HepG2 (cell line): ENCODE data around the gene HTR3B. TPM values are rescaled to one million over a fixed set of nuclear protein-coding genes. Genes with fewer than 3 reads are reported as not detected.

Experiments
- FOXA1 ChIP-seq, 2 experiments: fragments of 450-650 bp in 1 of 2; sonication (generic) in 1 of 2; formaldehyde crosslinking in 1 of 2; IDR thresholded peaks; 2 replicates each; pipeline versions ENCODE4 v1.4.0 to v1.6.1; 2016 to 2020; ENCODE audit warnings: missing genetic modification reagents in 1 of 2
- FOXM1 ChIP-seq: sonication (generic); formaldehyde crosslinking; IDR thresholded peaks from 2 replicates; pipeline ENCODE4 v1.5.0; 2020; ENCODE audit warnings: missing genetic modification reagents
- KDM5A ChIP-seq: fragments of 200-600 bp; sonication (generic); IDR thresholded peaks from 2 replicates; pipeline ENCODE4 v1.7.0; 2018; ENCODE audit warnings: antibody characterized with exemption, mild to moderate bottlenecking, low read length, borderline replicate concordance
- KDM6A ChIP-seq: IDR thresholded peaks from 2 replicates; pipeline ENCODE4 v1.6.1; 2016; ENCODE audit warnings: low read depth
- NFKB2 ChIP-seq: sonication (generic); formaldehyde crosslinking; IDR thresholded peaks from 2 replicates; pipeline ENCODE4 v1.4.0; 2020; ENCODE audit warnings: missing genetic modification reagents, borderline replicate concordance
- NR2C2 ChIP-seq: sonication (generic); formaldehyde crosslinking; IDR thresholded peaks from 2 replicates; pipeline ENCODE4 v1.4.0; 2020; ENCODE audit warnings: missing genetic modification reagents, mild to moderate bottlenecking, moderate library complexity, borderline replicate concordance
- PHF21A ChIP-seq: sonication (generic); formaldehyde crosslinking; IDR thresholded peaks from 2 replicates; pipeline ENCODE4 v1.5.0; 2020; ENCODE audit warnings: mild to moderate bottlenecking, missing genetic modification reagents
- PITX1 ChIP-seq: sonication (generic); formaldehyde crosslinking; IDR thresholded peaks from 2 replicates; pipeline ENCODE4 v1.5.1; 2020; ENCODE audit warnings: mild to moderate bottlenecking, missing genetic modification reagents
- POLR2A ChIP-seq, 2 experiments: IDR thresholded peaks; 2 replicates each; pipeline ENCODE4 v1.6.1; 2011; ENCODE audit warnings: low read depth in 2 of 2, low read length in 2 of 2, mild to moderate bottlenecking in 1 of 2, moderate library complexity in 1 of 2; ENCODE audit not compliant: insufficient read depth in 1 of 2
- RBM22 ChIP-seq: fragments of 200-400 bp; formaldehyde crosslinking; optimal IDR thresholded peaks from 2 replicates; pipeline ENCODE3; 2017; ENCODE audit warnings: mild to moderate bottlenecking, low read length, moderate library complexity
- TCF12 ChIP-seq, 2 experiments: fragments of 450-650 bp in 1 of 2; sonication (generic) in 1 of 2; formaldehyde crosslinking in 1 of 2; IDR thresholded peaks; 2 replicates each; pipeline versions ENCODE4 v1.6.1 to v1.8.0; 2017 to 2022; ENCODE audit warnings: antibody characterized with exemption in 1 of 2, mild to moderate bottlenecking in 1 of 2, missing genetic modification reagents in 1 of 2, moderate library complexity in 1 of 2
- ZBTB38 ChIP-seq: sonication (generic); formaldehyde crosslinking; IDR thresholded peaks from 2 replicates; pipeline ENCODE4 v1.5.1; 2020; ENCODE audit warnings: mild to moderate bottlenecking, missing genetic modification reagents
- ZNF432 ChIP-seq: sonication (generic); formaldehyde crosslinking; IDR thresholded peaks from 2 replicates; pipeline ENCODE4 v1.5.0; 2020; ENCODE audit warnings: missing genetic modification reagents, mild to moderate bottlenecking, borderline replicate concordance
- polyA plus RNA-seq, 8 experiments: library from polyadenylated mRNA; depleted of rRNA in 3 of 8; stranded (reverse) in 7 of 8; unstranded in 1 of 8; fragments of >200 nt; fragmentation: Illumina TruSeq in 4 of 8; extraction: Trizol in 4 of 8; gene quantifications; 2 replicates each; pipeline versions ENCODE4 v1.2.1 to v1.2.3, GENCODE V29; 2011 to 2016; ENCODE audit warnings: low read depth in 4 of 8, missing spikeins in 1 of 8, mixed read lengths in 1 of 8; ENCODE audit not compliant: insufficient read depth in 1 of 8
- total RNA-seq, 5 experiments: library from RNA; depleted of rRNA; stranded (reverse); fragments of >200 nt; fragmentation: Illumina TruSeq; extraction: Trizol; gene quantifications; 2 replicates each; pipeline ENCODE4 v1.2.3, GENCODE V29; 2016; ENCODE audit warnings: low read depth in 1 of 5
- TF ChIP-seq, protein P1 (sequence below), 2 experiments: sonication (generic) in 1 of 2; formaldehyde crosslinking in 1 of 2; IDR thresholded peaks; 2 replicates each; pipeline versions ENCODE4 v1.4.0 to v1.6.1; 2018 to 2020; ENCODE audit warnings: missing genetic modification reagents in 2 of 2, borderline replicate concordance in 1 of 2, low read depth in 1 of 2, mild to moderate bottlenecking in 1 of 2, missing biosample characterization in 1 of 2
- TF ChIP-seq, protein P2 (sequence below): sonication (generic); formaldehyde crosslinking; IDR thresholded peaks from 2 replicates; pipeline ENCODE4 v1.4.0; 2020; ENCODE audit warnings: mild to moderate bottlenecking, missing genetic modification reagents, borderline replicate concordance
- TF ChIP-seq, protein P3 (sequence below): sonication (generic); formaldehyde crosslinking; IDR thresholded peaks from 2 replicates; pipeline ENCODE4 v1.4.0; 2020; ENCODE audit warnings: mild to moderate bottlenecking, low read depth, missing genetic modification reagents
- TF ChIP-seq, protein P4 (sequence below): IDR thresholded peaks from 2 replicates; pipeline ENCODE4 v1.6.1; 2016; ENCODE audit warnings: low read depth

The HTR3B gene
- total and polyA plus RNA-seq, 2 of the 13 experiments (the other 11 are each of a cell fraction or from before 2014, with no cell fraction given) = 0.09 to 1.7 TPM

DNA sequence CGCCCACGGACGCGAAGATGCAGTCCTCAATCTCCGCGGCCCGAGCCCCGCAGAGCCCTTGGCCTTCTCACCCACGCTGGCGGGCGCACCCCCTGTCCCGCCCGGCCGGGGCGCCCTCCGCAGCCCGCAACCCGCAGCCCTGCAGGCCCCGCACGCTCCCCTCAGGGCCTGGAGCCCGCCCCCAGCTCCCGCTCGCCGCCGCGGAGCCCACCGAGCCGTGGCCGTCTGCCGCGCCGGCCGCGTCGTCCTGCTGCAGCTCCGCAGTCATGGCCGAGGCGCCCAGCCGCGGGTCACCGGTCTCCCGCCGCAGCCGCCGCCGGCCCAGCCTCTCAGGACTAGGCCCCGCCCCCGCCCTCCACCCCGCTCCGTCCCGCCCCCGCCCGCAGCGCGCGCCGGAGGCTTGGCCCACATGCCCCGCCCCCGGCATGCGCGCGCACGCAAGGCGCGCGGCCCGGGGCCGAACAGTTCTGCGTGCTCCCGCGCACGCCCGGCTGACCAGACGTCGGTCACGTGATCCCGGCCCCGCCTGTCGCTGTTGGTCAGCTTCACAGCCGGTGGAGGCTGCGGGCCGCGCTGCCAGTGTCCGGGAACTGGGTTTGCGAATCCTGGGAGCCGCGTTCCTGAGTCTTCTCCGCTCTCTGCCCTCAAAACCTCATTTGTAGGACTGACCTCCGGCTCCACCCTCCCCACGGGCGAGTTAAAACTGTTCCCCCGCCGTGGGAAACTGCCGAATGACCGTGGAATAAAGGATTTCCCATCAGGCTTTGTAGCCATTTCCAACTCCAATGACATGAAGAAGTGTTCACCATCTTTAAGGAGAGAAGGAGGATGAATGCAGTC is 29.1 kb upstream of the HTR3B start, which contains the start of gene USP28 (continued):
- TF ChIP-seq PHF21A (CRISPR knock-in tag) (peak; percentile 72; the same call in 1 of the 2 replicates), ZBTB38 (0 out of 2 replicates have a peak, but pooled peaks have one; percentile 22), NR2C2 (CRISPR knock-in tag) (peak; percentile 51; the same call in 1 of the 2 replicates), RBM22 (peak; percentile 45), FOXM1 (CRISPR knock-in tag) (no peak), FOXA1 (IDR thresholded peaks at IDR 0.05) (no peak), FOXA1 (CRISPR knock-in tag; IDR thresholded peaks at IDR 0.05) (0 out of 2 replicates have a peak, but pooled peaks have one; percentile 12), KDM5A (peak; percentile 59; the same call in 1 of the 2 replicates), PITX1 (CRISPR knock-in tag) (peak; percentile 16; the same call in 1 of the 2 replicates), TCF12 (IDR thresholded peaks at IDR 0.05) (no peak), TCF12 (CRISPR knock-in tag; IDR thresholded peaks at IDR 0.05) (0 out of 2 replicates have a peak, but pooled peaks have one; percentile 74), KDM6A (CRISPR knock-in tag) (no peak), NFKB2 (CRISPR knock-in tag) (peak; percentile 51; the same call in 1 of the 2 replicates), ZNF432 (CRISPR knock-in tag) (no peak), POLR2A (IDR thresholded peaks at IDR 0.05; ENCODE audit: insufficient read depth in 1 of 2, low read depth in 2 of 2, low read length in 2 of 2) (peak; percentile 94 to 96)
- TF ChIP-seq, protein P1, sequence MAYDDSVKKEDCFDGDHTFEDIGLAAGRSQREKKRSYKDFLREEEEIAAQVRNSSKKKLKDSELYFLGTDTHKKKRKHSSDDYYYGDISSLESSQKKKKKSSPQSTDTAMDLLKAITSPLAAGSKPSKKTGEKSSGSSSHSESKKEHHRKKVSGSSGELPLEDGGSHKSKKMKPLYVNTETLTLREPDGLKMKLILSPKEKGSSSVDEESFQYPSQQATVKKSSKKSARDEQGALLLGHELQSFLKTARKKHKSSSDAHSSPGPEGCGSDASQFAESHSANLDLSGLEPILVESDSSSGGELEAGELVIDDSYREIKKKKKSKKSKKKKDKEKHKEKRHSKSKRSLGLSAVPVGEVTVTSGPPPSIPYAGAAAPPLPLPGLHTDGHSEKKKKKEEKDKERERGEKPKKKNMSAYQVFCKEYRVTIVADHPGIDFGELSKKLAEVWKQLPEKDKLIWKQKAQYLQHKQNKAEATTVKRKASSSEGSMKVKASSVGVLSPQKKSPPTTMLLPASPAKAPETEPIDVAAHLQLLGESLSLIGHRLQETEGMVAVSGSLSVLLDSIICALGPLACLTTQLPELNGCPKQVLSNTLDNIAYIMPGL (CRISPR knock-in tag; IDR thresholded peaks at IDR 0.05; ENCODE audit: borderline replicate concordance in 1 of 2, low read depth in 1 of 2) = peak in 1 of 2 experiments; percentile 57; a peak in 1 of 4 replicates
- TF ChIP-seq, protein P2, sequence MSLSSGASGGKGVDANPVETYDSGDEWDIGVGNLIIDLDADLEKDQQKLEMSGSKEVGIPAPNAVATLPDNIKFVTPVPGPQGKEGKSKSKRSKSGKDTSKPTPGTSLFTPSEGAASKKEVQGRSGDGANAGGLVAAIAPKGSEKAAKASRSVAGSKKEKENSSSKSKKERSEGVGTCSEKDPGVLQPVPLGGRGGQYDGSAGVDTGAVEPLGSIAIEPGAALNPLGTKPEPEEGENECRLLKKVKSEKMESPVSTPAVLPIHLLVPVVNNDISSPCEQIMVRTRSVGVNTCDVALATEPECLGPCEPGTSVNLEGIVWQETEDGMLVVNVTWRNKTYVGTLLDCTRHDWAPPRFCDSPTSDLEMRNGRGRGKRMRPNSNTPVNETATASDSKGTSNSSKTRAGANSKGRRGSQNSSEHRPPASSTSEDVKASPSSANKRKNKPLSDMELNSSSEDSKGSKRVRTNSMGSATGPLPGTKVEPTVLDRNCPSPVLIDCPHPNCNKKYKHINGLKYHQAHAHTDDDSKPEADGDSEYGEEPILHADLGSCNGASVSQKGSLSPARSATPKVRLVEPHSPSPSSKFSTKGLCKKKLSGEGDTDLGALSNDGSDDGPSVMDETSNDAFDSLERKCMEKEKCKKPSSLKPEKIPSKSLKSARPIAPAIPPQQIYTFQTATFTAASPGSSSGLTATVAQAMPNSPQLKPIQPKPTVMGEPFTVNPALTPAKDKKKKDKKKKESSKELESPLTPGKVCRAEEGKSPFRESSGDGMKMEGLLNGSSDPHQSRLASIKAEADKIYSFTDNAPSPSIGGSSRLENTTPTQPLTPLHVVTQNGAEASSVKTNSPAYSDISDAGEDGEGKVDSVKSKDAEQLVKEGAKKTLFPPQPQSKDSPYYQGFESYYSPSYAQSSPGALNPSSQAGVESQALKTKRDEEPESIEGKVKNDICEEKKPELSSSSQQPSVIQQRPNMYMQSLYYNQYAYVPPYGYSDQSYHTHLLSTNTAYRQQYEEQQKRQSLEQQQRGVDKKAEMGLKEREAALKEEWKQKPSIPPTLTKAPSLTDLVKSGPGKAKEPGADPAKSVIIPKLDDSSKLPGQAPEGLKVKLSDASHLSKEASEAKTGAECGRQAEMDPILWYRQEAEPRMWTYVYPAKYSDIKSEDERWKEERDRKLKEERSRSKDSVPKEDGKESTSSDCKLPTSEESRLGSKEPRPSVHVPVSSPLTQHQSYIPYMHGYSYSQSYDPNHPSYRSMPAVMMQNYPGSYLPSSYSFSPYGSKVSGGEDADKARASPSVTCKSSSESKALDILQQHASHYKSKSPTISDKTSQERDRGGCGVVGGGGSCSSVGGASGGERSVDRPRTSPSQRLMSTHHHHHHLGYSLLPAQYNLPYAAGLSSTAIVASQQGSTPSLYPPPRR (CRISPR knock-in tag) = 0 out of 2 replicates have a peak, but pooled peaks have one; percentile 31
- TF ChIP-seq, protein P3, sequence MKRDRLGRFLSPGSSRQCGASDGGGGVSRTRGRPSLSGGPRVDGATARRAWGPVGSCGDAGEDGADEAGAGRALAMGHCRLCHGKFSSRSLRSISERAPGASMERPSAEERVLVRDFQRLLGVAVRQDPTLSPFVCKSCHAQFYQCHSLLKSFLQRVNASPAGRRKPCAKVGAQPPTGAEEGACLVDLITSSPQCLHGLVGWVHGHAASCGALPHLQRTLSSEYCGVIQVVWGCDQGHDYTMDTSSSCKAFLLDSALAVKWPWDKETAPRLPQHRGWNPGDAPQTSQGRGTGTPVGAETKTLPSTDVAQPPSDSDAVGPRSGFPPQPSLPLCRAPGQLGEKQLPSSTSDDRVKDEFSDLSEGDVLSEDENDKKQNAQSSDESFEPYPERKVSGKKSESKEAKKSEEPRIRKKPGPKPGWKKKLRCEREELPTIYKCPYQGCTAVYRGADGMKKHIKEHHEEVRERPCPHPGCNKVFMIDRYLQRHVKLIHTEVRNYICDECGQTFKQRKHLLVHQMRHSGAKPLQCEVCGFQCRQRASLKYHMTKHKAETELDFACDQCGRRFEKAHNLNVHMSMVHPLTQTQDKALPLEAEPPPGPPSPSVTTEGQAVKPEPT (CRISPR knock-in tag) = peak; percentile 29; the same call in 1 of the 2 replicates
- TF ChIP-seq, protein P4, sequence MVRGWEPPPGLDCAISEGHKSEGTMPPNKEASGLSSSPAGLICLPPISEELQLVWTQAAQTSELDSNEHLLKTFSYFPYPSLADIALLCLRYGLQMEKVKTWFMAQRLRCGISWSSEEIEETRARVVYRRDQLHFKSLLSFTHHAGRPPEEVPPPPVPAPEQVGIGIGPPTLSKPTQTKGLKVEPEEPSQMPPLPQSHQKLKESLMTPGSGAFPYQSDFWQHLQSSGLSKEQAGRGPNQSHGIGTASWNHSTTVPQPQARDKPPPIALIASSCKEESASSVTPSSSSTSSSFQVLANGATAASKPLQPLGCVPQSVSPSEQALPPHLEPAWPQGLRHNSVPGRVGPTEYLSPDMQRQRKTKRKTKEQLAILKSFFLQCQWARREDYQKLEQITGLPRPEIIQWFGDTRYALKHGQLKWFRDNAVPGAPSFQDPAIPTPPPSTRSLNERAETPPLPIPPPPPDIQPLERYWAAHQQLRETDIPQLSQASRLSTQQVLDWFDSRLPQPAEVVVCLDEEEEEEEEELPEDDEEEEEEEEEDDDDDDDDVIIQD = no peak
